ENCODE data around the gene CLCNKA. TPM values are rescaled to one million over a fixed set of nuclear protein-coding genes. Genes with fewer than 3 reads are reported as not detected.

CLCNKA gene
- total RNA-seq, 1 experiment from 2014 or later: 0.10 TPM

DNA sequence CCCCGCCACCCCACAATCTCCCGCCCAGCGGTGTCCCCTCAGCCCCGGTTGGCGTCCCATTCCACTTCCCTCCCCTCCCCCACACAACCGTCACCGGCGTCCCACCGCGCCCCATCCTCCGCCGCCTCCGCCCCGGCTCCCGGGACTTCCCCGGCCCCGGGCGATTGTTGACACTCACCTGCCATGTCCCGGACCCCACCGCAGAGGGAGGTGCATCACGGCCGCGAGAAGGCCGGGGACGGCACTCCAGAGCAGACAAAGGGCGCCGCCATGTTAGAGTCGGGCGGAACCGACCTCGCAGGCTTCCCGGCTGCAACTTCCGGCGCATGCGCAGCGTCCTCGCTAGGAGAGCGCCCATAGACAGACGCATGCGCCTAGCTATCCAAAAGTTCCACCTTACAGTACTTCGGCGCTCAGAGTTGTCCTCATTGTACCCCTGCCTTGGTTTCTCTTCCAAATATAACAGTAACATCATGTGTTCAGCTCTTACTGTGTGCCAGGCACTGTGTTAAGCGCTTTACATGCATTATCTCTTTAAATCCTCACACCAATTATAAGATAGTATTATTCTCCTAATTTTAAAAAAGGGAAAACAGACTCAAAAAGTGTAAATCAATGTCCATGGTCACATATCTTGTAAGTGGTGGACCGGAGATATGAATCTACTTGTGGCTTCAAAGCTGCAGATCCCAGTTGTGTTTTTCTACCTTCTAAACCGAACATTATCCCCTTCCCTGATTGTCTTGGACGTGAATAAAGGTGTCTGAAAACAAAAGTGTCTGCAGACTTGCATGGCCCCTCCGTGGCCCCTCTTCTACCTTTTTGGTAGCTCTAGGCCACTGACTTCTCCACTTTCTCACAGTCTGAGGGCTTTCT lies 45.8 kb upstream of the CLCNKA start, which contains the start of gene ZBTB17:
TSS of gene ZBTB17 (minus strand) at position 297 of the 876 bp plus-strand sequence. CDS start 27,606 bp downstream, outside the sequence.
- Histone ChIP-seq H3K27ac (ENCODE audit: low read depth, low read length) (peak within 1 kb of the TSS; percentile 61), H3K36me3 (ENCODE audit: control insufficient read depth in 1 of 2, insufficient read depth in 2 of 2, low read length in 2 of 2) (peaks cover 2 to 3% of the 10 kb centered on the region in 2 experiments; a peak in 1 of 4 replicates), H3K4me2 (ENCODE audit: low read length) (peak within 1 kb of the TSS; percentile 97), H4K20me1 (ENCODE audit: insufficient read depth) (no peaks in the 10 kb centered on the region), H2AFZ (ENCODE audit: low read depth, low read length, poor library complexity, severe bottlenecking) (peak within 1 kb of the TSS; percentile 82), H3K4me3 (replicated peaks in 1 of 2; ENCODE audit: low read depth in 1 of 2, low read length in 2 of 2) (peak within 1 kb of the TSS; percentile 81), H3K27me3 (ENCODE audit: insufficient read depth, low read length) (no peaks in the 10 kb centered on the region), H3K79me2 (ENCODE audit: insufficient read depth, low read length) (peaks cover 18% of the 10 kb centered on the region), H3K9ac (ENCODE audit: low read length) (peak within 1 kb of the TSS; percentile 75), H3K4me1 (ENCODE audit: control insufficient read depth in 1 of 2, insufficient read depth in 2 of 2, low read length in 2 of 2) (peaks cover 8 to 16% of the 10 kb centered on the region in 2 experiments; a peak in 3 of 4 replicates), H3K9me2 (ENCODE audit: insufficient read depth) (no peaks in the 10 kb centered on the region), H3K9me3 (ENCODE audit: control insufficient read depth in 1 of 2, insufficient read depth in 1 of 2, low read depth in 1 of 2, low read length in 2 of 2) (no peaks in the 10 kb centered on the region)
- CTCF ChIA-PET: interaction anchor here (1.3 to 2.2 kb wide), 3 partner anchors 19 to 181 kb away, joined by 4 to 6 read pairs (median 4); no protein-coding TSS in a partner anchor
- POLR2A ChIA-PET: interaction anchor here (1.0 kb wide), 1 partner anchor 128 kb away, joined by 3 read pairs; the partner anchor contains the start of gene SPEN
- intact Hi-C loops (cut with micrococcal nuclease): no loop called here
- no TSS peak for BruUV-seq (replicated peaks)
- RAD21 ChIA-PET (ENCODE audit: low non-redundant PET in 1 of 2, low total read pairs in 2 of 2, uncharacterized antibody in 2 of 2, unreplicated experiment in 2 of 2): no interaction called here
- peak; percentile 90 for ATAC-seq
- DNase-seq (ENCODE audit: low read depth, low spot score): peak; percentile 86
- TF ChIP-seq SRF (IDR thresholded peaks at IDR 0.05; ENCODE audit: low read depth): no peak
- TF ChIP-seq SP1 (IDR thresholded peaks at IDR 0.05; ENCODE audit: low read depth): no peak
- TF ChIP-seq CBX3 (IDR thresholded peaks at IDR 0.05; ENCODE audit: low read depth): no peak; the same call in 1 of the 2 replicates
- TF ChIP-seq ELF1 (IDR thresholded peaks at IDR 0.05; ENCODE audit: borderline replicate concordance, low read depth): peak; percentile 97
- no peak for TF ChIP-seq CTCF (IDR thresholded peaks at IDR 0.05 in 2 of 3, conservative IDR thresholded peaks at IDR 0.05 in 1 of 3; ENCODE audit: borderline replicate concordance in 1 of 3, insufficient read depth in 1 of 3, low read depth in 2 of 3, low read length in 2 of 3)
- TF ChIP-seq ZNF274 (IDR thresholded peaks at IDR 0.05; ENCODE audit: low read depth, low read length): no peak
- peak; percentile 76 for TF ChIP-seq POLR2A (IDR thresholded peaks at IDR 0.05; ENCODE audit: borderline replicate concordance, extremely low read depth, insufficient read depth, insufficient read length)
- 0 out of 2 replicates have a peak, but pooled peaks have one; percentile 41 for TF ChIP-seq SIN3A (IDR thresholded peaks at IDR 0.05; ENCODE audit: low read depth)
- TF ChIP-seq JUND (IDR thresholded peaks at IDR 0.05): no peak
- TF ChIP-seq CEBPB (IDR thresholded peaks at IDR 0.05; ENCODE audit: low read depth): no peak
- TF ChIP-seq EGR1 (IDR thresholded peaks at IDR 0.05; ENCODE audit: low read depth): peak; percentile 66; the same call in 1 of the 2 replicates
- TF ChIP-seq TCF7L2 (IDR thresholded peaks at IDR 0.05; ENCODE audit: borderline replicate concordance, extremely low read depth, insufficient read depth, insufficient read length): peak; percentile 17
- TF ChIP-seq POLR2AphosphoS5 (IDR thresholded peaks at IDR 0.05; ENCODE audit: low read depth, low read length): no peak; the same call in none of the 2 replicates
- no peak for TF ChIP-seq FOSL1 (IDR thresholded peaks at IDR 0.05; ENCODE audit: low read depth)
- TF ChIP-seq EZH2 (IDR thresholded peaks at IDR 0.05): no peak
- peak; percentile 99 for TF ChIP-seq YY1 (IDR thresholded peaks at IDR 0.05; ENCODE audit: extremely low read depth, insufficient replicate concordance, low read depth, low read length)
- TF ChIP-seq, protein P1, sequence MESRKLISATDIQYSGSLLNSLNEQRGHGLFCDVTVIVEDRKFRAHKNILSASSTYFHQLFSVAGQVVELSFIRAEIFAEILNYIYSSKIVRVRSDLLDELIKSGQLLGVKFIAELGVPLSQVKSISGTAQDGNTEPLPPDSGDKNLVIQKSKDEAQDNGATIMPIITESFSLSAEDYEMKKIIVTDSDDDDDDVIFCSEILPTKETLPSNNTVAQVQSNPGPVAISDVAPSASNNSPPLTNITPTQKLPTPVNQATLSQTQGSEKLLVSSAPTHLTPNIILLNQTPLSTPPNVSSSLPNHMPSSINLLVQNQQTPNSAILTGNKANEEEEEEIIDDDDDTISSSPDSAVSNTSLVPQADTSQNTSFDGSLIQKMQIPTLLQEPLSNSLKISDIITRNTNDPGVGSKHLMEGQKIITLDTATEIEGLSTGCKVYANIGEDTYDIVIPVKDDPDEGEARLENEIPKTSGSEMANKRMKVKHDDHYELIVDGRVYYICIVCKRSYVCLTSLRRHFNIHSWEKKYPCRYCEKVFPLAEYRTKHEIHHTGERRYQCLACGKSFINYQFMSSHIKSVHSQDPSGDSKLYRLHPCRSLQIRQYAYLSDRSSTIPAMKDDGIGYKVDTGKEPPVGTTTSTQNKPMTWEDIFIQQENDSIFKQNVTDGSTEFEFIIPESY (IDR thresholded peaks at IDR 0.05; ENCODE audit: extremely low read depth, insufficient replicate concordance, low read length): no peak
- TF ChIP-seq ATF3 (IDR thresholded peaks at IDR 0.05): no peak
- no peak for TF ChIP-seq RAD21 (IDR thresholded peaks at IDR 0.05; ENCODE audit: low read depth)
